Glutamatergic neuron (in vitro differentiated cells): ENCODE measurements around the gene DENND5A. TPM values are rescaled to one million over a fixed set of nuclear protein-coding genes. Genes with fewer than 3 reads are reported as not detected.
A peak's percentile ranks its signal among the peaks of the same experiment; 100 is the strongest.

Experiments used
- DNase-seq: peaks from one replicate; pipeline ENCODE4 v3.0.0; 2022
- H3K27ac Mint-ChIP-seq: one replicate; pipeline ENCODE4 v1.8.0; 2020; ENCODE audit warnings: mild to moderate bottlenecking, mixed read lengths, inconsistent platforms; ENCODE audit not compliant: unreplicated experiment
- H3K27me3 Mint-ChIP-seq: one replicate; pipeline ENCODE4 v1.8.0; 2020; ENCODE audit warnings: mild to moderate bottlenecking, moderate library complexity, mixed read lengths, inconsistent platforms; ENCODE audit not compliant: unreplicated experiment
- H3K36me3 Mint-ChIP-seq: one replicate; pipeline ENCODE4 v1.8.0; 2020; ENCODE audit warnings: mild to moderate bottlenecking, mixed read lengths, inconsistent platforms; ENCODE audit not compliant: unreplicated experiment
- H3K4me1 Mint-ChIP-seq: one replicate; pipeline ENCODE4 v1.8.0; 2020; ENCODE audit warnings: mild to moderate bottlenecking, low read depth, mixed read lengths, inconsistent platforms; ENCODE audit not compliant: unreplicated experiment
- H3K4me3 Mint-ChIP-seq: one replicate; pipeline ENCODE4 v1.8.0; 2020; ENCODE audit warnings: mild to moderate bottlenecking, mixed read lengths, inconsistent platforms; ENCODE audit not compliant: unreplicated experiment
- H3K9me3 Mint-ChIP-seq: one replicate; pipeline ENCODE4 v1.8.0; 2020; ENCODE audit warnings: mild to moderate bottlenecking, moderate library complexity, mixed read lengths, inconsistent platforms; ENCODE audit not compliant: unreplicated experiment
- CTCF ChIP-seq: fragments of 200-600 bp; sonication (generic); IDR thresholded peaks from one replicate; pipeline ENCODE4 v1.5.0; 2021; ENCODE audit not compliant: partially characterized antibody, unreplicated experiment
- long read RNA-seq: library from polyadenylated mRNA; unstranded; transcript quantifications from one replicate; pipeline ENCODE4 v2.0.0, GENCODE V29; 2020; ENCODE audit not compliant: unreplicated experiment
- total RNA-seq: library from RNA; stranded (reverse); fragmentation: NEBNext Ultra II Directional; extraction: Animal tissue kit (Norgen Biotek cat#: 25700); gene quantifications from one replicate; pipeline ENCODE4 v1.2.1, GENCODE V29; 2021; ENCODE audit not compliant: unreplicated experiment

Gene DENND5A
- total RNA-seq: 155 TPM
- long read RNA-seq, partial matches to known transcripts: 9 of 13 reads
- long read RNA-seq, other reads (novel, unspliced or antisense): 4 of 13 reads

- no peak for TF ChIP-seq CTCF
- Mint-ChIP-seq H3K4me1 (peaks cover 18% of the 10 kb centered on the region), H3K36me3 (no peaks in the 10 kb centered on the region), H3K27ac (peak within 1 kb of the TSS; percentile 91), H3K27me3 (peaks cover 13% of the 10 kb centered on the region), H3K4me3 (peak within 1 kb of the TSS; percentile 94), H3K9me3 (peaks cover 12% of the 10 kb centered on the region)
- peak; percentile 93 for DNase-seq
Observed at GRCh38 chr11:9265211-9266131, at the start of gene DENND5A. TSS of gene DENND5A (minus strand) at chr11:9265350. CDS start at chr11:9265069, 281 bp downstream.

- Mint-ChIP-seq H3K27me3 (peaks cover 3% of the 10 kb centered on the region), H3K36me3 (no peaks in the 10 kb centered on the region), H3K4me3 (peak within 1 kb of the TSS; percentile 96), H3K9me3 (peaks cover 8% of the 10 kb centered on the region), H3K4me1 (peaks cover 14% of the 10 kb centered on the region), H3K27ac (peak within 1 kb of the TSS; percentile 99)
- peak; percentile 100 for DNase-seq
- TF ChIP-seq CTCF: no peak
Observed at GRCh38 chr11:9314291-9315077, 49.3 kb upstream of the DENND5A start, which contains the start of gene TMEM41B. TSS of gene TMEM41B (minus strand) at chr11:9314593. CDS start at chr11:9314441, 152 bp downstream.

GRCh38 chr11:9313648-9314290 lies 48.6 kb upstream of the DENND5A start:
- no peak for DNase-seq
- H3K36me3 Mint-ChIP-seq: no peaks in the 10 kb centered on the region
- peaks cover 14% of the 10 kb centered on the region for H3K4me1 Mint-ChIP-seq
- peak overlapping the region; percentile 95 for H3K27ac Mint-ChIP-seq
- H3K27me3 Mint-ChIP-seq: peaks cover 3% of the 10 kb centered on the region
- peak overlapping the region; percentile 96 for H3K4me3 Mint-ChIP-seq
- peaks cover 8% of the 10 kb centered on the region for H3K9me3 Mint-ChIP-seq
- no peak for TF ChIP-seq CTCF

GRCh38 chr11:9310485-9311090 lies 45.4 kb upstream of the DENND5A start:
- no peak overlapping the region for H3K27ac Mint-ChIP-seq
- peaks cover 6% of the 10 kb centered on the region for H3K36me3 Mint-ChIP-seq
- no peak for DNase-seq
- peak overlapping the region; percentile 10 for H3K4me3 Mint-ChIP-seq
- H3K9me3 Mint-ChIP-seq: peaks cover 15% of the 10 kb centered on the region
- H3K4me1 Mint-ChIP-seq: peaks cover 10% of the 10 kb centered on the region
- no peak for TF ChIP-seq CTCF
- H3K27me3 Mint-ChIP-seq: peaks cover 5% of the 10 kb centered on the region
